Endothelial cell of umbilical vein (primary cell): ENCODE results near the gene PRRC2A. TPM values are rescaled to one million over a fixed set of nuclear protein-coding genes. Genes with fewer than 3 reads are reported as not detected.

Experiments used
- BruUV-seq: library from RNA; stranded (reverse); fragments of 400-500 nt; replicated peaks from 2 replicates; lab custom pipeline; 2021; lab: Mats Ljungman, UMichigan
- CTCF ChIA-PET: fragments of 300-600, 350-600 bp; sonication (Branson Sonifier 250); formaldehyde crosslinking; loops from one replicate; lab custom pipeline; 2021; ENCODE audit warnings: antibody characterized with exemption, inconsistent platforms; lab: Charles Lee
- POLR2A ChIA-PET: fragments of 300-600, 350-600 bp; sonication (Branson Sonifier 250); formaldehyde crosslinking; loops from one replicate; lab custom pipeline; 2021; ENCODE audit warnings: antibody characterized with exemption, inconsistent platforms; lab: Charles Lee
- DNase-seq: peaks from one replicate; pipeline ENCODE4 v3.0.0-alpha.2; 2011; ENCODE audit warnings: low read depth, low spot score
- FAIRE-seq: peaks from 2 replicates; lab custom pipeline; 2011; peaks lifted over from hg19 to GRCh38; lab: Jason Lieb, UNC
- H2AFZ ChIP-seq: 2 replicates; pipeline ENCODE4 v1.6.0; 2012; ENCODE audit warnings: low read depth, low read length, control low read depth, inconsistent platforms
- H3K27ac ChIP-seq: 2 replicates; pipeline ENCODE4 v1.5.1; 2011; ENCODE audit warnings: low read depth, mild to moderate bottlenecking, control low read depth, low read length, moderate library complexity; ENCODE audit not compliant: insufficient read depth
- H3K27me3 ChIP-seq, 2 experiments: 2 replicates each; pipeline versions ENCODE4 v1.6.0 to v1.6.1; 2011; ENCODE audit warnings: low read length in 2 of 2, mixed read lengths in 1 of 2; ENCODE audit not compliant: control insufficient read depth in 2 of 2, insufficient read depth in 2 of 2
- H3K36me3 ChIP-seq, 2 experiments: 2 replicates in 1 of 2; 3 replicates in 1 of 2; pipeline ENCODE4 v1.5.1; 2011; ENCODE audit warnings: low read length in 2 of 2, mild to moderate bottlenecking in 1 of 2, moderate library complexity in 1 of 2; ENCODE audit not compliant: control insufficient read depth in 2 of 2, insufficient read depth in 2 of 2; ENCODE audit errors: extremely low read depth in 1 of 2
- H3K4me1 ChIP-seq: 3 replicates; pipeline ENCODE4 v1.5.1; 2011; ENCODE audit warnings: mild to moderate bottlenecking, low read length; ENCODE audit not compliant: control insufficient read depth, insufficient read depth; ENCODE audit errors: extremely low read depth
- H3K4me2 ChIP-seq: 2 replicates; pipeline ENCODE4 v1.6.1; 2011; ENCODE audit warnings: low read length, control low read depth, mixed read lengths; ENCODE audit not compliant: insufficient read depth
- H3K4me3 ChIP-seq, 3 experiments: fragments of 200-600 bp in 1 of 3; sonication (generic), shearing (Covaris generic) in 1 of 3; replicated peaks in 1 of 3; 2 replicates each; pipeline ENCODE4 v1.5.1; 2011 to 2016; ENCODE audit warnings: control low read depth in 3 of 3, low read length in 3 of 3, mild to moderate bottlenecking in 2 of 3, inconsistent platforms in 1 of 3, low read depth in 1 of 3, moderate library complexity in 1 of 3; ENCODE audit not compliant: insufficient read depth in 1 of 3
- H3K79me2 ChIP-seq: 2 replicates; pipeline ENCODE4 v1.6.0; 2012; ENCODE audit warnings: low read length, inconsistent platforms; ENCODE audit not compliant: control insufficient read depth, insufficient read depth
- H3K9ac ChIP-seq: replicated peaks from 2 replicates; pipeline ENCODE3; 2011; ENCODE audit warnings: low read length, control low read depth; ENCODE audit not compliant: insufficient read depth; ENCODE audit errors: extremely low read depth
- H3K9me1 ChIP-seq: replicated peaks from 3 replicates; pipeline ENCODE4 v1.6.0; 2011; ENCODE audit warnings: mild to moderate bottlenecking, low read length; ENCODE audit not compliant: control insufficient read depth, insufficient read depth; ENCODE audit errors: extremely low read depth
- H3K9me3 ChIP-seq: replicated peaks from 2 replicates; pipeline ENCODE4 v1.5.1; 2012; ENCODE audit warnings: low read length, inconsistent platforms; ENCODE audit not compliant: control insufficient read depth, insufficient read depth
- H4K20me1 ChIP-seq: replicated peaks from 2 replicates; pipeline ENCODE3; 2011; ENCODE audit warnings: mild to moderate bottlenecking, low read length; ENCODE audit not compliant: control insufficient read depth, insufficient read depth; ENCODE audit errors: extremely low read depth
- EZH2 ChIP-seq: IDR thresholded peaks from 2 replicates; pipeline ENCODE4 v1.6.1; 2012; ENCODE audit warnings: borderline replicate concordance, low read depth, mild to moderate bottlenecking, moderate library complexity, low read length, inconsistent platforms; ENCODE audit not compliant: severe bottlenecking
- FOS ChIP-seq: IDR thresholded peaks from 2 replicates; pipeline ENCODE4 v1.6.1; 2011; ENCODE audit warnings: mild to moderate bottlenecking, low read length, moderate library complexity, borderline replicate concordance; ENCODE audit not compliant: insufficient read depth
- GATA2 ChIP-seq: IDR thresholded peaks from 2 replicates; pipeline ENCODE4 v1.7.0; 2011; ENCODE audit warnings: low read depth, mild to moderate bottlenecking, moderate library complexity, mixed read lengths, low read length; ENCODE audit not compliant: insufficient read length, insufficient read depth
- JUN ChIP-seq: IDR thresholded peaks from 2 replicates; pipeline ENCODE4 v1.6.1; 2011; ENCODE audit warnings: borderline replicate concordance, low read depth; ENCODE audit not compliant: insufficient read length, insufficient read depth
- MYC ChIP-seq: IDR thresholded peaks from one replicate; pipeline ENCODE4 v1.6.1; 2011; ENCODE audit warnings: mild to moderate bottlenecking, low read depth, low read length
- POLR2A ChIP-seq: IDR thresholded peaks from 2 replicates; pipeline ENCODE4 v1.6.1; 2012; ENCODE audit warnings: low read depth, mild to moderate bottlenecking, control low read depth, low read length
- POLR2AphosphoS5 ChIP-seq: IDR thresholded peaks from 2 replicates; pipeline ENCODE4 v1.6.1; 2012; ENCODE audit warnings: low read depth, mild to moderate bottlenecking, control low read depth, low read length, moderate library complexity; ENCODE audit not compliant: insufficient read depth
- dilution Hi-C: fragments of 300-500 bp; cut with MboI; formaldehyde crosslinking; loops from one replicate; pipeline ENCODE4 v1.15.0; 2019; ENCODE audit warnings: low sequenced_read_pairs; ENCODE audit not compliant: extremely low pct_ligation_motif_present
- intact Hi-C: fragments of 100-400 bp; cut with micrococcal nuclease; formaldehyde crosslinking; loops from one replicate; pipeline ENCODE4 v1.10.0; 2022
- polyA plus RNA-seq, 4 experiments: library from polyadenylated mRNA; depleted of rRNA in 3 of 4; stranded (reverse) in 3 of 4; unstranded in 1 of 4; fragments of >200 nt; gene quantifications; 2 replicates each; pipeline versions ENCODE4 v1.2.1 to v1.2.3, GENCODE V29; 2011 to 2012; ENCODE audit warnings: missing spikeins in 1 of 4
- total RNA-seq: library from RNA; stranded (reverse); gene quantifications from 2 replicates; pipeline ENCODE4 v1.2.3, GENCODE V29; 2021
- TF ChIP-seq, protein P1 (sequence below), 2 donors: IDR thresholded peaks; 1 replicate in 1 of 2; 2 replicates in 1 of 2; pipeline ENCODE4 v1.5.1; 2011; ENCODE audit warnings: low read length in 2 of 2, mild to moderate bottlenecking in 2 of 2, moderate library complexity in 2 of 2, control low read depth in 1 of 2, inconsistent platforms in 1 of 2, low read depth in 1 of 2; ENCODE audit not compliant: insufficient read depth in 1 of 2; ENCODE audit errors: extremely low read depth in 1 of 2
- TF ChIP-seq, protein P2 (sequence below): IDR thresholded peaks from 2 replicates; pipeline ENCODE4 v1.6.1; 2011; ENCODE audit not compliant: insufficient read depth, insufficient read length

The PRRC2A gene
- total and polyA plus RNA-seq, 2 donors (not counting 3 experiments of a cell fraction or from before 2014, with no cell fraction given) = 88.4 to 229 TPM

DNA sequence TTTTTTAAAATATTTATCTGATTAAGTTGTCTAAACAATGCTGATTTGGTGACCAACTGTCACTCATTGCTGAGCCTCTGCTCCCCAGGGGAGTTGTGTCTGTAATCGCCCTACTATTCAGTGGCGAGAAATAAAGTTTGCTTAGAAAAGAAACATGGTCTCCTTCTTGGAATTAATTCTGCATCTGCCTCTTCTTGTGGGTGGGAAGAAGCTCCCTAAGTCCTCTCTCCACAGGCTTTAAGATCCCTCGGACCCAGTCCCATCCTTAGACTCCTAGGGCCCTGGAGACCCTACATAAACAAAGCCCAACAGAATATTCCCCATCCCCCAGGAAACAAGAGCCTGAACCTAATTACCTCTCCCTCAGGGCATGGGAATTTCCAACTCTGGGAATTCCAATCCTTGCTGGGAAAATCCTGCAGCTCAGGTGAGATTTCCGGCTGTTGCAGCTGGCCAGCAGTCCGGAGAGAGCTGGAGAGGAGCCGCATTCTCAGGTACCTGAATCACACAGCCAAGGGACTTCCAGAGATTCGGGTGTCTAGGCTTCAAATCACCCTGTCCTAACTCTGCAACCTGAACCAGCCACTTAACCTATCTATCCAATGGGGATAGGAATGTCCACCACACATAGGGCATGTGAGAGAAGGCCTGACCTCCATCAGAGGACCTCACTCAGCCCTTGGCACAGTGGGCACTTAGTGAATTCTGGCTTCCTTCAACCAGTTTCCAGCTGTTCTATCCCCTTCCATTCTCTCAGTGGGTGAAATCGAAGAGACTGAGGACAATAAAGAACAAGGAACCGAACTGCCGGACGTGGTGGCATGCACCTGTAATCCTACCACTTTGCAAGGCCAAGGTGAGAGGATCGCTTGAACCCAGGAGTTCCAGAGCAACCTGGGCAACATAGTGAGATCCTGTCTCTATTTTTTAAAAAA is 42.1 kb upstream of the PRRC2A start:
- H3K4me3 ChIP-seq = no peak overlapping the region
- H3K79me2 ChIP-seq = peaks cover 10% of the 10 kb centered on the region
- no peak overlapping the region for H2AFZ ChIP-seq
- ChIA-PET POLR2A (no interaction called here), CTCF (interaction anchor here (4.2 to 32.6 kb wide), 3 partner anchors 7 to 22 kb away, joined by 16 to 1517 read pairs (median 286); partner anchors contain the start of genes ATP6V1G2, DDX39B, LST1 and NCR3)
- H3K27me3 ChIP-seq = no peaks in the 10 kb centered on the region
- no peak overlapping the region for H3K27ac ChIP-seq
- H3K9me3 ChIP-seq = no peaks in the 10 kb centered on the region
- no peaks in the 10 kb centered on the region for H4K20me1 ChIP-seq
- H3K4me1 ChIP-seq = peaks cover 16% of the 10 kb centered on the region
- FAIRE-seq = no peak
- TF ChIP-seq, protein P1, sequence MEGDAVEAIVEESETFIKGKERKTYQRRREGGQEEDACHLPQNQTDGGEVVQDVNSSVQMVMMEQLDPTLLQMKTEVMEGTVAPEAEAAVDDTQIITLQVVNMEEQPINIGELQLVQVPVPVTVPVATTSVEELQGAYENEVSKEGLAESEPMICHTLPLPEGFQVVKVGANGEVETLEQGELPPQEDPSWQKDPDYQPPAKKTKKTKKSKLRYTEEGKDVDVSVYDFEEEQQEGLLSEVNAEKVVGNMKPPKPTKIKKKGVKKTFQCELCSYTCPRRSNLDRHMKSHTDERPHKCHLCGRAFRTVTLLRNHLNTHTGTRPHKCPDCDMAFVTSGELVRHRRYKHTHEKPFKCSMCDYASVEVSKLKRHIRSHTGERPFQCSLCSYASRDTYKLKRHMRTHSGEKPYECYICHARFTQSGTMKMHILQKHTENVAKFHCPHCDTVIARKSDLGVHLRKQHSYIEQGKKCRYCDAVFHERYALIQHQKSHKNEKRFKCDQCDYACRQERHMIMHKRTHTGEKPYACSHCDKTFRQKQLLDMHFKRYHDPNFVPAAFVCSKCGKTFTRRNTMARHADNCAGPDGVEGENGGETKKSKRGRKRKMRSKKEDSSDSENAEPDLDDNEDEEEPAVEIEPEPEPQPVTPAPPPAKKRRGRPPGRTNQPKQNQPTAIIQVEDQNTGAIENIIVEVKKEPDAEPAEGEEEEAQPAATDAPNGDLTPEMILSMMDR (IDR thresholded peaks at IDR 0.05; ENCODE audit: extremely low read depth in 1 of 2, insufficient read depth in 1 of 2, low read depth in 1 of 2, low read length in 2 of 2) = no peak
- TF ChIP-seq EZH2 = no peak
- TF ChIP-seq GATA2 = no peak
- no peak for TF ChIP-seq MYC
- TF ChIP-seq, protein P2, sequence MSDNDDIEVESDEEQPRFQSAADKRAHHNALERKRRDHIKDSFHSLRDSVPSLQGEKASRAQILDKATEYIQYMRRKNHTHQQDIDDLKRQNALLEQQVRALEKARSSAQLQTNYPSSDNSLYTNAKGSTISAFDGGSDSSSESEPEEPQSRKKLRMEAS = no peak
- TF ChIP-seq FOS = no peak
- no peak for TF ChIP-seq POLR2AphosphoS5
- no peak for TF ChIP-seq JUN
- TF ChIP-seq POLR2A = no peak
- H3K4me2 ChIP-seq = no peak overlapping the region
- no peaks in the 10 kb centered on the region for H3K36me3 ChIP-seq
- no peak overlapping the region for H3K9ac ChIP-seq
- dilution Hi-C loops = no loop called here
- no TSS peak for BruUV-seq
- DNase-seq = no peak
- no peaks in the 10 kb centered on the region for H3K9me1 ChIP-seq
- intact Hi-C loops = no loop called here
